ENCODE results near the gene INPP5A. TPM values are rescaled to one million over a fixed set of nuclear protein-coding genes. Genes with fewer than 3 reads are reported as not detected.

Gene INPP5A
- total RNA-seq, 1 experiment from 2014 or later, result 14.7 TPM

GRCh38 chr10:132517951-132518521 is 19.6 kb upstream of the INPP5A start:
- H3K4me3 Mint-ChIP-seq (ENCODE audit: unreplicated experiment), result no peak overlapping the region
- H3K4me1 Mint-ChIP-seq (ENCODE audit: insufficient read depth, unreplicated experiment), result no peaks in the 10 kb centered on the region
- ChIA-PET POLR2A (interaction anchor here (1.1 kb wide), 1 partner anchor 34 kb away, joined by 3 read pairs; no protein-coding TSS in a partner anchor), CTCF (interaction anchor here (0.9 kb wide), 1 partner anchor 15 kb away, joined by 3 read pairs; no protein-coding TSS in a partner anchor)
- BruUV-seq (replicated peaks), result no TSS peak
- no peaks in the 10 kb centered on the region for H3K9me3 Mint-ChIP-seq (ENCODE audit: unreplicated experiment)
- H3K27ac Mint-ChIP-seq (ENCODE audit: low read depth, unreplicated experiment), result no peak overlapping the region
- H3K27me3 Mint-ChIP-seq (ENCODE audit: insufficient read depth, unreplicated experiment), result peaks cover 4% of the 10 kb centered on the region
- DNase-seq (ENCODE audit: unreplicated experiment), result no peak
- no peaks in the 10 kb centered on the region for H3K36me3 Mint-ChIP-seq (ENCODE audit: insufficient read depth, unreplicated experiment)
- no peak for TF ChIP-seq CTCF (IDR thresholded peaks at IDR 0.05; ENCODE audit: unreplicated experiment)
- intact Hi-C loops (cut with micrococcal nuclease), result no loop called here

- no peak for TF ChIP-seq CTCF (IDR thresholded peaks at IDR 0.05; ENCODE audit: unreplicated experiment)
- H3K4me1 Mint-ChIP-seq (ENCODE audit: insufficient read depth, unreplicated experiment), result no peaks in the 10 kb centered on the region
- no peaks in the 10 kb centered on the region for H3K36me3 Mint-ChIP-seq (ENCODE audit: insufficient read depth, unreplicated experiment)
- DNase-seq (ENCODE audit: unreplicated experiment), result no peak
- intact Hi-C loops (cut with micrococcal nuclease), result no loop called here
- H3K9me3 Mint-ChIP-seq (ENCODE audit: unreplicated experiment), result no peaks in the 10 kb centered on the region
- POLR2A ChIA-PET, result no interaction called here
- CTCF ChIA-PET, result interaction anchor here (0.6 to 0.9 kb wide), 2 partner anchors 11 to 15 kb away, joined by 3 read pairs; no protein-coding TSS in a partner anchor
- H3K27me3 Mint-ChIP-seq (ENCODE audit: insufficient read depth, unreplicated experiment), result no peaks in the 10 kb centered on the region
- H3K4me3 Mint-ChIP-seq (ENCODE audit: unreplicated experiment), result no peak overlapping the region
- H3K27ac Mint-ChIP-seq (ENCODE audit: low read depth, unreplicated experiment), result no peak overlapping the region
- BruUV-seq (replicated peaks), result no TSS peak
These were observed 18.8 kb upstream of the INPP5A start for GRCh38 chr10:132518572-132519381.

- H3K4me1 Mint-ChIP-seq (ENCODE audit: insufficient read depth, unreplicated experiment), result no peaks in the 10 kb centered on the region
- H3K27me3 Mint-ChIP-seq (ENCODE audit: insufficient read depth, unreplicated experiment), result no peaks in the 10 kb centered on the region
- DNase-seq (ENCODE audit: unreplicated experiment), result no peak
- intact Hi-C loops (cut with micrococcal nuclease), result no loop called here
- no peaks in the 10 kb centered on the region for H3K36me3 Mint-ChIP-seq (ENCODE audit: insufficient read depth, unreplicated experiment)
- ChIA-PET CTCF (interaction anchor here (0.6 kb wide), 1 partner anchor 10 kb away, joined by 3 read pairs; no protein-coding TSS in a partner anchor), POLR2A (no interaction called here)
- no peak overlapping the region for H3K27ac Mint-ChIP-seq (ENCODE audit: low read depth, unreplicated experiment)
- no peak overlapping the region for H3K4me3 Mint-ChIP-seq (ENCODE audit: unreplicated experiment)
- no TSS peak for BruUV-seq (replicated peaks)
- TF ChIP-seq CTCF (IDR thresholded peaks at IDR 0.05; ENCODE audit: unreplicated experiment), result no peak
- no peaks in the 10 kb centered on the region for H3K9me3 Mint-ChIP-seq (ENCODE audit: unreplicated experiment)
These were observed 18.0 kb upstream of the INPP5A start for GRCh38 chr10:132519382-132520176.
